ENCODE measurements around the gene ANO2.

The ANO2 gene

DNA sequence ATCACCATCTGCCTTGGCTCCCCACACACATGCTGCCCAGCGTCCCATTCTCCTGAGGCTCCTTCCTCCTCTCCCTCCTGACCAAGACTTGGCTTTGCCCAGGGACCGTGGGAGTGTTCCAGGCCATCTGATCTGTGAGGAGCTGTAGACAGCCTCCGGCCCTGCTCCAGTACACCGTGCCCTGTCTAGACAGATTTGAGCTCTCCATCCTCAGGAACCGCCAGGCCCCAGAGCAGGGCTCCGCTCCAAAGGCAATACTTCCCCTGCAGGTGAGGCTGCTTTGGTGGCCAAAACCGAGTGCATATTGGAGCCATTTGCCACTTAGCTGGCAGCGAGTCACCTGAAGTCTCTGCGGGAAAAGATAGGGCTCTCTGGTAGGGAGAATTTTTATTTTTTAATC, 147.4 kb downstream of the ANO2 start:
- DNase-seq, result no peak
- intact Hi-C loops (cut with DNase I), result no loop called here

DNA sequence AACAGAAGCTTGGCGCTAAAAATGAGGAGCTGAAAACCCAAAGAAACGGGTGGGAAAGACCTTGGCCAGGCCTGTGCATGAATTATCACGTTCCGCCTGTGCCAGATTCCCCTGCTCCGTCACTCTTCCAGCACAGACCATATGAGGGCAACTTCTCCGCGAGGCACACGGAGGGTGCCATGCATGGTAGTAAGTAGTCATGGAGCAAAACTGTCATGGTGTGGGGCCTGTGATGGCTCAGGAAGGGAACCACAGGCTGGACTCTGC, 148.2 kb downstream of the ANO2 start:
- DNase-seq, result no peak
- intact Hi-C loops (cut with DNase I), result no loop called here

DNA sequence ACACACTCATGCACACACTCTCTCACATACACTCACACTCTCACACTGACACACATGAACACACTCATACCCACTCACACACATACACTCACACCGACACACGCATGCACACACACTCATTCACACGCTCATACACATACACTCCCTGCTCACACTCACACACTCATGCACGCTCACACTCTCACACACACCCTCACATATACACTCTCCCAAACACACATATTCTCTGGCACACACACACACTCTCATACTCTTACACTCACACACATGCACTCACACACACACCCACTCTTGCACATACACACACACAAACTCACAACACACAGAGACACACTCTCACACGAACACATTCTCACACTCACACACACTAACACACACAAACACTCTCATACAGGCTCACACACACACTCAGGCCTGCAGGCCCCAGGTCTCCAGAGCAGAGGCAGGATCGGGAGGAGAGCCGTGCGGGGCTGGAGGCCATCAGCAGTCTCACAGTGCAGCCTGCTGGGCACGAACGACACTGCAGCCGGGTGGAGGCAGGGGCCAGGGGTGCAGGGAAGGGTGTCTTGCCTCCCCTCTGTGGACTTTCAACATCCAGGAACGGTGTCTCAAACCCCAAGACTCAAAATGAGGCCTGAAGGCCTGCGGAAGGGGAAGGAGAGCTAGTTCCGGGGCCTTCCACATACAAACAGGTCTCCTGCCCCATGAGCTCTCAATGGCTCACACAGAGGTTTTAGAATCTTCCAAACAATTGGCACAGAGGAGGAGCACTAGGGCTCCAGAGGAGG, 148.7 kb downstream of the ANO2 start:
- DNase-seq, result peak in 2 of 42 donors; percentile 7 to 15
- intact Hi-C loops (cut with DNase I), result no loop called here

DNA sequence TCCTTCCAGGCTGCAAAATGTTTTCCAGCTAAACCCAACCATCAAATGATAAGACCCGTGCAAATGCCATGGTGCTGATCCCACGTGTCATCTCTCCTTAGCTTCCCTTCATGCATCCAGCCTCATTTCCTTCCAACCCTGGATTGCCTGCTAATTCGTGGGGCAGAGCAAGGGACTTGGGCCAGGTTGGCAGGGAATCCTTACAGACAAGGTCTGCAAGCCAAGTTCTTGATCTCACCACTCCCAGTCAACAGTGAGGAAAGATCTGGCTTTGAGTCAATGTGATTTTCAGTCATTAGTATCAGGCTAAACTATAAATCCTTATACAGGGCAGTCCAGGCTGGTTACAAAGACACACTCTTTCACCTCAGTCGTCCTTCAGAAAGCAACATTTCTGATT, 150.9 kb downstream of the ANO2 start:
- no peak for DNase-seq
- intact Hi-C loops (cut with DNase I), result no loop called here

DNA sequence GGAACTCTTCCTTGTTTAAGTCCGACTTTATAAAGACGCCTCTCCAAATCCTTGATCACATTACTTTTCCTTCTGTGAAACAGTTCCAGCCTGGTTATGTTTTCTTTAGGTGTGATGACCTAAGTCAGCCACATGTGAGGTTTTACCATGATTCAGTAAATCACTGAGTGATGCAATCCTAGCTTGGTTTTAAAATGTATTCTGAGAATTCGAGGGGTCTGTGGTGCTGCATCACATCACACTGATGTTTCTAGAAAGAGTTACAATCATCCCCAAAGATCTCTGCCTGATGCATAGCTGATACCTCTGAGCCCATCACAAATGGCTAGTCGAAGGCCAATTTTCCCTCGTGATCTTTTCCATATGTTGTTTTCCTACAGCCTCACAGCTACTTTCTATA, 152.7 kb downstream of the ANO2 start:
- no peak for DNase-seq
- intact Hi-C loops (cut with DNase I), result no loop called here

DNA sequence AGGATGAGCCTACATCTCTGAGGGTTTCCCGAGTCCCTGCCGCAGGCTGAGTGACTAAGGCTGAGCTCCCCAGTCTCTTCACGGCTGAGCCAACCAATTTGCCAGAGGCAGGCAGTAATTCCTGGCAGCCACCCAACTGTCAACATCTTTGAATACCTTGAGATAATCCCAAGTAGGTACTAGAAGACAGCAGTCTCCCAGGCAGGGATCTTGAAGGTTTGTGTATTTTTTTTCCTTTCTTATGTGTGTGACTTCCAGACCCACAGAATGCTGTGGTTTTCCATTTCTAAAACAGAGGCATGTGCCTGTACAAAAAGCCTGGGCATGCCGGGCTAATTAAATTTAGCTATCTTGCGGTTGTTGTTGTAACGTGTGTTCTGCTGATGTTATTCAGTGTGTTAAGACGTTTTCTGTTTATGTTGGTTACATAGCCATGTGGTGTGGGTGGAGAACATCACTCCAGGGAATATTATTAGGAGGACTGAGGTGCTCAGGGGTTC, 155.5 kb downstream of the ANO2 start:
- DNase-seq, result no peak
- intact Hi-C loops (cut with DNase I), result no loop called here

DNA sequence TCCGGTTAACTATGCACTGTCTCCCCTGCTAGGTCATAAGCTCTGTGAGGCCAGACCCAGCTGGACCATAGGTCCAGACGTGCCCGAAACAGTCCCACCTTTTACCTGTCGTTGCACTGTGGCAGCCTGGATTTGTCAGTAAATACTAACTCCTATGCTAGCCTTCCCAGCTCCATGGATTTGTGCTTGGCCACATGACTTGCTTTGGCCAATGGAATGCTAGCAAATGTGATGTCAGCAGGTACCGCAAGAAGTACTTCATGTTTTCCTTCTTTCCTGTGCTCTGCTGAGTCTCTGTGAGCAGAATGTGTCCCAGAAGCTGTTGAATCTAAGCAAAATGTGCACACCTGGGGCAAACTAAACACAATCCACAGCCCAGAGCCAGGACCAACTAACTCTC, 157.2 kb downstream of the ANO2 start:
- DNase-seq, result no peak
- intact Hi-C loops (cut with DNase I), result no loop called here

DNA sequence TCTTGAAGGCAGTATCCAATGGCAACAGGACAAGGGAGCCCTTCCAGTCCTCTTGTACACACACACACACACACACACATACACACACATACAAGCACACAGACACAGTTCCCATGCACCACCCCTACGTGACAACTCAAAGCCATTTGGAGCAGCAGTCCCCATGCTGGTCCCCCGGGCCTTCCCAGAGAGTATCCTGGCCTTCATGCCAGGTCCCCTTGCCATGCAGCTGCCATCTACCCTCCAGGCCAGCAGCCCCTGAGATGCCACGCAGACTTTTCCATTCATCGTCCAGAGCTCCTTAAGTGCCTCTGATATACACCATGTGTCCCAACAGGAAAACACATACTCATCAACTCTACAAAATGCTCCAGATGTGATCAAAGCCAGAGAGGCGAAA, 159.5 kb downstream of the ANO2 start:
- intact Hi-C loops (cut with DNase I), result no loop called here

DNA sequence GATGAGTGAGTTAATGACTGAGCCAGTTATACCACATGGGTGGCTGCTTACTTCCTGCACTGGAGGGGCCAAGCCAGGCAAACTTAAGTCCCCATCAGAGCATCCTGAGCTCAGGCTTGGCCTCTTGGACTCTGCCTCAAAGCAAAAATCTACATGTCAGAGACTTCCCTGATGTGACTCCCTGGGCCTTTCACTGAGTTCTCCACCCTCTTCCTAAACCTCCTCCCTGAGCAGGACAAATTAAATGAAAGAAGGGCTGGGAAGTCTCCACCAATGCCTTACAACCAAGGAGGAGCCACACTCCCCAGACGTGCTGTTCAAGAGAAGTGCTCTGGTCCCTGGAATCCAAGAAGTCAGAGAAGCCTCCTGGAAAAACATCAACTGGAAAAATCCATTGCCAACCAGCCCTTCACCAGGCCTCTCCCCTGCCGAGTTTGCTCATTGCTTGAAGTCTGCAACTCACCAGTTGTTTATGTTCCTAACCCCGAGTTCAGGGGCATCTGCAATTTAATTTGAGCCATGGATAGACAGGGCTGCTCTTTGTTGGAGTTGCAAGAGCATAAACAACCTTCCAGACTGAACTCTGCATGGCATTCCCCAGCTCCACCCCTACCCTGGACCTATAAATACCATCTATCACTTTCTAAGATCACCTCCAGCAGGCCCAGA, 160.5 kb downstream of the ANO2 start:
- peak in 2 of 42 donors; percentile 1 to 4 for DNase-seq

More for the DNA sequence above, 159.5 kb downstream of the ANO2 start:
- DNase-seq, result peak in 2 of 42 donors; percentile 10

DNA sequence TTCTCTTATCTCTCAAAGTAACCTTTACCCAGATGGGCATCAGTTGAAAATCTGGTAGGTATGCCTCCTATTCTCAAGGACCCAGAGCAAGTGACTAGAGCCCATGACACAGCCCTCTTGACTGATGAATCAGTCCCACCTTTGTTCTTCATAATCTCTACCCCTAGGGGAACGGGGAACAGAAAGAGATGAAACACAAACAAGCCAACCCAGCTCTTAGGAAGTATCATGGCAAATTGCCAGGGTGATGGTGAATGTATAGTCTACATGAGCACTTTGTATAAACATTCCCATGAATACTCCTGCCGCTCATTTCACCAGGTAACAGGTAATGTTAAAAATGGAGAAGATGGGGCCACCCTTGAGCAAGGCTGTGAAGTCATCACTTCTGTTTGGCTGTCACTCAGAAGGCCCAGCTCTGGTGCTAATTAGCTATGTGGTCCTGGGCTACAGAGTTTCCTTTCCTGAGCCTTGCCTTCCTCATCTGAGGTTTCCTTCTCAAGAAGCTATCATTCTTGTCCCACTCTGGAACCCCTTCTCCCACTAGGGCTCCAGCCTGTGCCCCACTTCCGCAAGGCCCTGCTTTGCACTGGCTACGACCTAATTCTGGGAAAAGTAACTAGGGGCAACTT, 161.7 kb downstream of the ANO2 start:
- intact Hi-C loops (cut with DNase I), result no loop called here
- DNase-seq, result peak in 1 of 42 donors; percentile 10

More for the DNA sequence above, 160.5 kb downstream of the ANO2 start:
- intact Hi-C loops (cut with DNase I), result no loop called here

DNA sequence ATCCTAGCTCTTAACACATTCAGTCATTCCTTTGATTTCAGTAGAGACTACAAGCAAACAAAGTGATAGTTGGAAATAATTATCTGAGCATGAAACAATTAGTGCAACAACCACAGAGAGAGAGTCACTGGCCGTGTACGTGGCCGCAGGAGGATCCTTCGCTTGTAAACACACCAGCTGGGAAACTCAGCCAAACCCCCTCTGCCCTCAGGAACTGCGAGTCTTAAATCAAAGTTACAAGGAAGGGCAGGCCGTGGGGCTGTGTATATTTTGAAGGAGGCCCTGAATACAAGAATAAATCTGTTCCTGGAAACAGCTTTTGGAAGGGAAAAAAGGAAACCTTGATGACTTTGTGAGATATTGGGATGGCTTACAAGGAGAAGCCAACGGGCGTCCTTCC, 164.5 kb downstream of the ANO2 start:
- DNase-seq, result peak in 1 of 42 donors; percentile 30
- intact Hi-C loops (cut with DNase I), result no loop called here

DNA sequence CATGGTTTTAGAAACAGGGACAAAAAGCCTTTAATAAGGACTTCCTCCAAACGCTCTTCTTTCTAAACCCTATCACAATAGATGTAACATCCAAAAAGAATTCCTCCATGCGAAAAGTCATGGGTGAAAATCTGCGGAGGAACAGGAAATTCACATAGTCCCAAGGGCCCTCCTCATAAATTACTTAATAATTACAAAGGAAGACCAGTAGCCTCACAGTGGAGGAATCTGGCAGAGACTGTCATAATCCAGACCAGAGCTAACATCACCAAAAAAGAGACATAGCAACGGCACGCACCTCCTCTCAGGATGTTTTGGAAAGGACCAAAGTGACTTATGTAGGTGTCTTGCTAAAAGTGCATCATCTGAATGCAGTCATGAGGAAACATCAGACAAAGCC, 165.7 kb downstream of the ANO2 start:
- no peak for DNase-seq
- intact Hi-C loops (cut with DNase I), result no loop called here

DNA sequence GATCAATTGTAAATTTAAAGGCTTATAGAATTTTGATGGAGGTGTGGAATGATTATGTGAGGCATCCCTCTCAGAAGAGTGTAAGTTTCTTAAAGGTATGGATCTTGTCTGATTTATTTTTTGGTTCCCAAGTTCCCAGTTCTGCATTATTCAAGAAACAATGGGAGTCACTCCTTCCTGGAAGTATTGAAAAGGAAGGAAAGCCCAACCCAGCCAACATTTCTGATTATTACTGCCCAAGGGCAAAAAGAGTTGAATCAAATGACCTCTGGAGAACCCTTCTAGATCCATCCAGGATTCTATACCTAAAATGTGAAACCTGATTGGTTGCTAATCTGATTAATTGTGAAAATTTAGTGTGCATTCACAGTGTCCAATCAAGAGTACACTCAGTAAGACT, 166.2 kb downstream of the ANO2 start:
- DNase-seq, result no peak
- intact Hi-C loops (cut with DNase I), result no loop called here

DNA sequence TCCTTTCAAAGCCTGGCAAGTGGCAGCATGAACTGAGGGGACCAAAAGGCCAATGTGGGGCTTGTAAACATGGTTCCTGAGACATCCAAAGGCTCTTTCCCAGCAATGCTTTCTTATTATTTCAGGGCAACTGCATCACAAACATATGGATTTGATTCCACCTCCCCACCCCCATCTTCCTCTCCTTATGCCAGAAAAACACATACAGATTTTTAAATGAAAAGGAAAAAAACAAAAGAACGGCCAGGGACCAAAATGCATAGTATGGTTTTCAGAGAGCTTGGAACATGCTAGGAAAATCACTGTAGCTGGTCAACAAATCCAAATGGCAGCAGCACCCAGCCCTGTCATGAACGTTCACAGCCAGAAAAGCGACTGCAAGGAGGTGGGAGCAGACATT, 167.6 kb downstream of the ANO2 start:
- intact Hi-C loops (cut with DNase I), result no loop called here

DNA sequence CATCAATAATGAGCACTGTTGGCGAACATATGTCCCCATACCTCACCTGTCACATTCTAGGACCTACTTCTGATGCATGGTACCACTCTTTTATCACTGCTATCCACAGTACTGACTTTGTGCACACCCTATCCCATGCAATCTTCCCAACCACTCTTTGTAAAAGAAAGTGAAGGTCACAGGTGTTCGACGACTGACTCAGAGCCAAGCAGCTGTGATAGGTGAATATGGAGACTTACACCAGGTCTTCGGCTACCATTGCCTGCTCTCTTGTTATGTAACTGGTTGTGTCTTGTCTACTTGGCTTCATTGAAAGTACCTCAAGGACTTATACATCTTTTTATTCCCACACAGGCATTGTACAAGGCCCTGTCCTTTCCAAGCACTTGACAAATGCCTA, 169.0 kb downstream of the ANO2 start:
- intact Hi-C loops (cut with DNase I), result no loop called here

More for the DNA sequence above, 167.6 kb downstream of the ANO2 start:
- DNase-seq, result no peak

DNA sequence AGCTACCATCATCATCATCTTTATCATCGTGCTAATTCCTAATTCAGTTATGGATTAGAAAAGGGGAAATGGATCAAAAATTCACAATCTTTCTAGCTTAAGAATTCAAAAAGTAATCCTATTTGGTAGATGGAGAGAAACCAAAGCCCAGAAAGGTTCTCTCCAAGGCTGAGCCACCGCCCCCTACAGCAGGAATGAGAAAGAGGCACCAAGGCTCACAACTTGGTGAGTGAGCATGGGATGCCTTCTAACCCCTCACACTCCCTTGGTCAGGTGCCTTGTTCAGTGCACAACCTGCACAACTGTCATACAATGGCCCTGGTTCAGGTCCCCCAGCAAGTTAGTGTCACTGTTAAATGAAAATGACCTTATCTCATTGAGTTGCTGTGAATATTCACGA, 171.5 kb downstream of the ANO2 start:
- intact Hi-C loops (cut with DNase I), result no loop called here
- no peak for DNase-seq

More for the DNA sequence above, 169.0 kb downstream of the ANO2 start:
- no peak for DNase-seq

DNA sequence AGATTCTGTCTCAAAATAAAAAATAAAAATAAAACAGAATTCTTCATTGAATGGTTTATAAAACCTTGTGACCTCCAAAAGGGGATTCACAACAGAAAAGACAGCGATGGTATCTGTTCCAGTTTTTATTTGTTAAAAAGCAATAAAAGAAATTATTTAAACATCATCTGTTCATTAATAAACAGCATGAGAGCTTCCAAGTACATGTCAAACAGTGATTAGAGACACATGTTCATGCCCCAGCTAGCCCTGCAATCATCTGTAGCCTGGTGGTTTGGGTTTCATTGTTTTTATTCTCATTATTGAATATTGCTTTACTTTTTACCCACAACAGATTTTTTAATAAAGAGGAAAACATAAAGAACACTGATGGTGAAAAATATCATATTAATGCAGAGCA, 173.3 kb downstream of the ANO2 start:
- intact Hi-C loops (cut with DNase I), result no loop called here
- no peak for DNase-seq

DNA sequence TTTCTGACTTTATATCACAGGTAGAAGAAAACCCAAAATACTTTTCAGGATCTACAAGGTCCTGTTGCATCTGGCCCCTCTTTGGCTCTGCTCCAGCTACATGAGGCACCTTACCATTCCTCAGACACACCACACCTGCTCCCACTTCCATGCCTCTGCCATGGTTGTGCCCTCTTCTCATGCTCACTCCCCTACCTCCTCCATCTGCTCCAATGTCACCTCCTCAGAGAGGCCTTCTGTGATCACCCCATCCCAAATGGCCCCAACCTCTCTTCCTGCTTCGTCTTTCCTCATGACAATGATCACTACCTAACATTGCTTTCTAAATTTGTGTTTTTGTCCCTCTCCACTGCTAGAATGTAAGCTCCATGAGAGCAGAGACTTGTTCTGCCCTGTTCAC, 174.3 kb downstream of the ANO2 start:
- DNase-seq, result no peak
- intact Hi-C loops (cut with DNase I), result no loop called here

DNA sequence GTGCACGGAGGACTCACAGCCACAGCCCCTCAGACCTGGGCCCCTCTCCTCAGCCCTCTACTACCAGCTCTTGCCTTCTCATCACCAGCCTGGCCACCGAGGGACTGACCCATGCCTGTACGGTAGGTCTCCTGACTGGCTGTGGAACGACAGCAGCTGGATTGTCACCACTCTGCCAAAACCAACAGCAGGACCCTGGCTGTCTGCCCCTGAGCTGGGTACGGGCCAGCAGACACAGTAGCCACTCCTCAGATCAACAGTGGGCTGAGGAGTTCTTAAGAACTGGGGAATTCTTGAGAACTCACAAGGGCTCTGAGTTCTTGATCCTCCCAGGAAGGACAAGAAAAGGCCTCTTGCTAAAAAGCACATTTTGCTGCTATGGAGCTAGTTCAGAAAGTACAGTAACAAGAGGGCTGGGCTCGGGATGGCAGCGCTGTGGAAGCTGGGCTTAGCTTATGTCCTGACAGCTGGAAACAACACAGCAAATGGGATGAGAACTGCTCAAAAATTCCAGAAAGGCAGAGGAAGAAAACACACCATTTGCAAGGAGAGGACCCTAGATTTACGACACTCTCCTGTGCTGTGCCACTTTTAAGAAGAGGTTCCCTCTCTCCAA, 176.4 kb downstream of the ANO2 start:
- DNase-seq, result no peak

DNA sequence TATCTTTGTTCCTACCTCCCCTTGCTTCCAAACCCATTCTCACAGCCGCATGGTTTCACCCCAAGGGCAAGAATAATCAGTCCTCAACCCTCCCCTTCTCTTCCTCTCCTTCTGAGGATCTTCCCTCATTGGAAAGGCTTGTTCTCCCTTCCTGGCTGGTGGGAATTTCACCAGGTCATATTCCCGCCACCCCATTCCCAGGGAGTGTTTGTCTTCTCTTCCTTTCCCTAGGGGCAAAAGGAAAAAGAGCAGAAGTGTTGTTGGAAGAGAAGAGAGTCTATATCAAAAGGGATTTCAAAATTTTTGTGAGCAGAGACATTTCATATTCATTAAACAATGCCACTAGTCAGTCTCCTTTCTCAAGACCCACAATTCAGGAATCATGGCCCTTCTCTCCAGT, 176.9 kb downstream of the ANO2 start:
- DNase-seq, result no peak
- intact Hi-C loops (cut with DNase I), result no loop called here

More for the DNA sequence above, 176.4 kb downstream of the ANO2 start:
- intact Hi-C loops (cut with DNase I), result no loop called here
